Neural cell (in vitro differentiated cells): Measurements from ENCODE around the gene KCNIP4. TPM values are rescaled to one million over a fixed set of nuclear protein-coding genes. Genes with fewer than 3 reads are reported as not detected.

ENCODE experiments used
- H2AFZ ChIP-seq: fragments of 200-600, 300-800 bp; sonication (generic), shearing (Covaris generic); 2 replicates; pipeline ENCODE4 v1.6.0; 2014; ENCODE audit warnings: low read depth, mild to moderate bottlenecking, antibody characterized with exemption, low read length, moderate library complexity
- H3F3A ChIP-seq: fragments of 200-600 bp; shearing (Covaris generic); 2 replicates; pipeline ENCODE4 v1.6.1; 2016; ENCODE audit warnings: mild to moderate bottlenecking, moderate library complexity, mixed read lengths, antibody characterized with exemption, low read length; ENCODE audit not compliant: insufficient read depth, poor library complexity, severe bottlenecking
- H3K27ac ChIP-seq: fragments of 200-600, 300-800 bp; sonication (generic), shearing (Covaris generic); 2 replicates; pipeline ENCODE4 v1.5.1; 2014; ENCODE audit warnings: mild to moderate bottlenecking, low read length, moderate library complexity
- H3K27me3 ChIP-seq: fragments of 300-800, 200-600 bp; sonication (generic), shearing (Covaris generic); 2 replicates; pipeline ENCODE4 v1.6.0; 2014; ENCODE audit warnings: mild to moderate bottlenecking, low read depth, low read length, moderate library complexity; ENCODE audit not compliant: insufficient read depth
- H3K36me3 ChIP-seq: fragments of 300-800, 200-600 bp; sonication (generic), shearing (Covaris generic); 2 replicates; pipeline ENCODE4 v1.5.1; 2014; ENCODE audit warnings: mild to moderate bottlenecking, antibody characterized with exemption, low read length, moderate library complexity; ENCODE audit not compliant: insufficient read depth
- H3K4me2 ChIP-seq: fragments of 300-800, 200-600 bp; sonication (generic), shearing (Covaris generic); 2 replicates; pipeline ENCODE4 v1.6.0; 2014; ENCODE audit warnings: mild to moderate bottlenecking, low read length
- H3K4me3 ChIP-seq: fragments of 300-800, 200-600 bp; sonication (generic), shearing (Covaris generic); 2 replicates; pipeline ENCODE4 v1.5.1; 2014; ENCODE audit warnings: mild to moderate bottlenecking, low read length, moderate library complexity
- H3K79me2 ChIP-seq: fragments of 200-600 bp; shearing (Covaris generic); replicated peaks from 2 replicates; pipeline ENCODE4 v1.6.0; 2014; ENCODE audit warnings: mild to moderate bottlenecking, low read length, moderate library complexity; ENCODE audit not compliant: insufficient read depth
- H3K9ac ChIP-seq: fragments of 300-800, 200-600 bp; sonication (generic), shearing (Covaris generic); 2 replicates; pipeline ENCODE4 v1.6.1; 2016; ENCODE audit warnings: mild to moderate bottlenecking, low read length, mixed read lengths
- H3K9me2 ChIP-seq: fragments of 200-600 bp; shearing (Covaris generic); 2 replicates; pipeline ENCODE4 v1.6.1; 2016; ENCODE audit warnings: mild to moderate bottlenecking, low read length, mixed read lengths; ENCODE audit not compliant: insufficient read depth
- H3K9me3 ChIP-seq: fragments of 200-600, 300-800 bp; sonication (generic), shearing (Covaris generic); 2 replicates; pipeline ENCODE4 v1.6.1; 2016; ENCODE audit warnings: mild to moderate bottlenecking, mixed run types, low read length, moderate library complexity, mixed read lengths
- H4K20me1 ChIP-seq: fragments of 200-600 bp; shearing (Covaris generic); 2 replicates; pipeline ENCODE4 v1.6.1; 2016; ENCODE audit warnings: mild to moderate bottlenecking, mixed run types; ENCODE audit not compliant: insufficient read depth
- CTCF ChIP-seq: fragments of 450-650 bp; IDR thresholded peaks from 2 replicates; pipeline ENCODE4 v1.5.1; 2014; ENCODE audit warnings: antibody characterized with exemption, mild to moderate bottlenecking, moderate library complexity; ENCODE audit not compliant: poor library complexity, severe bottlenecking
- EP300 ChIP-seq: fragments of 450-650 bp; conservative IDR thresholded peaks from 2 replicates; pipeline ENCODE4 v1.6.1; 2014; ENCODE audit warnings: antibody characterized with exemption, mild to moderate bottlenecking, moderate library complexity; ENCODE audit not compliant: poor library complexity, severe bottlenecking
- EZH2 ChIP-seq: fragments of 200-600, 300-800 bp; shearing (Covaris generic), sonication (generic); IDR thresholded peaks from 2 replicates; pipeline ENCODE4 v1.6.1; 2014; ENCODE audit warnings: antibody characterized with exemption, low read length, borderline replicate concordance, mild to moderate bottlenecking; ENCODE audit not compliant: insufficient read depth, poor library complexity, severe bottlenecking
- MXI1 ChIP-seq: fragments of 450-650 bp; conservative IDR thresholded peaks from 2 replicates; pipeline ENCODE4 v1.6.1; 2014; ENCODE audit warnings: antibody characterized with exemption, mild to moderate bottlenecking; ENCODE audit not compliant: poor library complexity, severe bottlenecking
- POLR2AphosphoS5 ChIP-seq: IDR thresholded peaks from 2 replicates; pipeline ENCODE4 v1.6.1; 2012
- RAD21 ChIP-seq: fragments of 450-650 bp; conservative IDR thresholded peaks from 2 replicates; pipeline ENCODE4 v1.6.1; 2014; ENCODE audit warnings: antibody characterized with exemption, mild to moderate bottlenecking, moderate library complexity
- REST ChIP-seq: IDR thresholded peaks from 2 replicates; pipeline ENCODE4 v1.6.1; 2012; ENCODE audit warnings: borderline replicate concordance
- SMC3 ChIP-seq: fragments of 450-650 bp; conservative IDR thresholded peaks from 2 replicates; pipeline ENCODE4 v1.6.1; 2014; ENCODE audit warnings: antibody characterized with exemption, mild to moderate bottlenecking, moderate library complexity; ENCODE audit not compliant: poor library complexity
- TAF1 ChIP-seq: IDR thresholded peaks from 2 replicates; pipeline ENCODE4 v1.6.1; 2012; ENCODE audit warnings: low read depth
- polyA plus RNA-seq: library from polyadenylated mRNA; depleted of rRNA; stranded (reverse); fragments of >200 nt; gene quantifications from 2 replicates; pipeline ENCODE4 v1.2.3, GENCODE V29; 2014

The KCNIP4 gene
- polyA plus RNA-seq, 1 donor from 2014 or later: 22.8 TPM

GRCh38 chr4:21192367-21192766, 756.2 kb downstream of the KCNIP4 start:
- Histone ChIP-seq H3K4me2 (no peak overlapping the region), H3K27ac (no peak overlapping the region), H3K79me2 (no peaks in the 10 kb centered on the region), H2AFZ (no peak overlapping the region), H3K27me3 (no peaks in the 10 kb centered on the region), H4K20me1 (no peaks in the 10 kb centered on the region), H3K9ac (no peak overlapping the region), H3K9me2 (no peaks in the 10 kb centered on the region), H3K9me3 (no peaks in the 10 kb centered on the region), H3K4me3 (no peak overlapping the region), H3F3A (no peaks in the 10 kb centered on the region), H3K36me3 (no peaks in the 10 kb centered on the region)
- TF ChIP-seq REST (no peak), EZH2 (no peak), CTCF (no peak), MXI1 (no peak), TAF1 (no peak), RAD21 (no peak), EP300 (no peak), SMC3 (no peak), POLR2AphosphoS5 (no peak)

GRCh38 chr4:21191317-21191716, 757.3 kb downstream of the KCNIP4 start:
- no peak overlapping the region for H3K4me3 ChIP-seq
- no peaks in the 10 kb centered on the region for H3K79me2 ChIP-seq
- no peaks in the 10 kb centered on the region for H3F3A ChIP-seq
- no peak overlapping the region for H3K27ac ChIP-seq
- no peaks in the 10 kb centered on the region for H3K27me3 ChIP-seq
- H4K20me1 ChIP-seq: no peaks in the 10 kb centered on the region
- H2AFZ ChIP-seq: no peak overlapping the region
- H3K4me2 ChIP-seq: no peak overlapping the region
- no peaks in the 10 kb centered on the region for H3K9me3 ChIP-seq
- no peaks in the 10 kb centered on the region for H3K36me3 ChIP-seq
- H3K9ac ChIP-seq: no peak overlapping the region
- TF ChIP-seq MXI1 (no peak), CTCF (no peak), EP300 (no peak), REST (no peak), SMC3 (no peak), POLR2AphosphoS5 (no peak), TAF1 (no peak), RAD21 (no peak), EZH2 (no peak)
- no peaks in the 10 kb centered on the region for H3K9me2 ChIP-seq
